HepG2 (cell line): ENCODE results near the gene LYRM2. TPM values are rescaled to one million over a fixed set of nuclear protein-coding genes. Genes with fewer than 3 reads are reported as not detected.

ENCODE experiments used
- ATAC-seq: fragments of 200-7000 bp; cut with Tn5 transposase; 3 replicates; pipeline ENCODE4 v1.9.1; 2020; ENCODE audit warnings: mild to moderate bottlenecking, moderate library complexity
- BruUV-seq: library from RNA; stranded (reverse); fragments of 400-500 nt; replicated peaks from 2 replicates; lab custom pipeline; 2021; lab: Mats Ljungman, UMichigan
- CTCF ChIA-PET: fragments of 300-600 bp; formaldehyde crosslinking; extraction: SDS; loops from one replicate; lab custom pipeline; 2021; ENCODE audit warnings: low total read pairs, inconsistent platforms, low intra/inter-chr PET ratio; lab: Yijun Ruan, JAX
- POLR2A ChIA-PET: fragments of 350-600 bp; sonication (Branson Sonifier 250); formaldehyde crosslinking; loops from one replicate; lab custom pipeline; 2020; ENCODE audit warnings: antibody characterized with exemption, inconsistent platforms; lab: Yijun Ruan, JAX
- DNase-seq: peaks from one replicate; pipeline ENCODE4 v3.0.0-alpha.2; 2015; ENCODE audit warnings: low spot score
- FAIRE-seq: peaks from 3 replicates; lab custom pipeline; 2011; peaks lifted over from hg19 to GRCh38; lab: Jason Lieb, UNC
- H2AFZ ChIP-seq: one replicate; pipeline ENCODE4 v1.6.1; 2011; ENCODE audit warnings: low read length, inconsistent platforms
- H3K27ac ChIP-seq: fragments of 300-600 bp; 3 replicates; pipeline ENCODE4 v1.8.0; 2011; ENCODE audit warnings: mixed run types, mild to moderate bottlenecking, mixed read lengths, low read length, inconsistent platforms; ENCODE audit not compliant: insufficient read depth; ENCODE audit errors: extremely low read length
- H3K27me3 ChIP-seq, 2 experiments: fragments of 200-600 bp in 1 of 2; 2 replicates in 1 of 2; 3 replicates in 1 of 2; pipeline versions ENCODE4 v1.6.0 to v1.8.0; 2011; ENCODE audit warnings: low read length in 2 of 2, mild to moderate bottlenecking in 2 of 2, moderate library complexity in 2 of 2, inconsistent platforms in 1 of 2; ENCODE audit not compliant: insufficient read depth in 2 of 2, control insufficient read depth in 1 of 2
- H3K36me3 ChIP-seq, 2 experiments: fragments of 200-600 bp in 1 of 2; replicated peaks in 1 of 2; 2 replicates in 1 of 2; 3 replicates in 1 of 2; pipeline versions ENCODE4 v1.5.1 to v1.8.0; 2011; ENCODE audit warnings: low read length in 2 of 2, inconsistent platforms in 1 of 2; ENCODE audit not compliant: insufficient read depth in 2 of 2, control insufficient read depth in 1 of 2
- H3K4me1 ChIP-seq: 2 replicates; pipeline ENCODE4 v1.5.1; 2012; ENCODE audit warnings: low read length, inconsistent platforms; ENCODE audit not compliant: insufficient read depth
- H3K4me2 ChIP-seq: 2 replicates; pipeline ENCODE4 v1.6.0; 2011; ENCODE audit warnings: low read depth, low read length, inconsistent platforms
- H3K4me3 ChIP-seq, 3 experiments: fragments of 200-600 bp in 1 of 3; sonication (generic), shearing (Covaris generic) in 1 of 3; replicated peaks in 1 of 3; 2 replicates each; pipeline ENCODE4 v1.5.1; 2011 to 2016; ENCODE audit warnings: low read length in 3 of 3, inconsistent platforms in 2 of 3, low read depth in 2 of 3, mild to moderate bottlenecking in 2 of 3, control low read depth in 1 of 3, mixed read lengths in 1 of 3; ENCODE audit not compliant: insufficient read depth in 1 of 3
- H3K79me2 ChIP-seq: one replicate; pipeline ENCODE4 v1.6.1; 2011; ENCODE audit warnings: low read length, inconsistent platforms; ENCODE audit not compliant: insufficient read depth
- H3K9ac ChIP-seq: 2 replicates; pipeline ENCODE4 v1.6.0; 2011; ENCODE audit warnings: mild to moderate bottlenecking, low read depth, low read length, inconsistent platforms; ENCODE audit not compliant: insufficient read depth
- H3K9me3 ChIP-seq: 2 replicates; pipeline ENCODE4 v1.5.1; 2012; ENCODE audit warnings: mild to moderate bottlenecking, low read length
- H4K20me1 ChIP-seq: 2 replicates; pipeline ENCODE4 v1.6.0; 2011; ENCODE audit warnings: inconsistent platforms, mild to moderate bottlenecking, low read length, moderate library complexity; ENCODE audit not compliant: insufficient read depth
- HNRNPLL ChIP-seq: fragments of 200-400 bp; formaldehyde crosslinking; IDR thresholded peaks from 2 replicates; pipeline ENCODE4 v1.6.1; 2017; ENCODE audit warnings: mild to moderate bottlenecking, low read depth, low read length; ENCODE audit not compliant: poor library complexity, severe bottlenecking
- KDM6A ChIP-seq: IDR thresholded peaks from 2 replicates; pipeline ENCODE4 v1.6.1; 2016; ENCODE audit warnings: low read depth
- PRDM10 ChIP-seq: sonication (generic); formaldehyde crosslinking; IDR thresholded peaks from 2 replicates; pipeline ENCODE4 v1.4.0; 2020; ENCODE audit warnings: low read depth, missing genetic modification reagents
- RERE ChIP-seq: IDR thresholded peaks from 2 replicates; pipeline ENCODE4 v1.6.1; 2016; ENCODE audit warnings: low read depth, missing genetic modification reagents, missing compliant biosample characterization
- ZNF687 ChIP-seq: sonication (generic); formaldehyde crosslinking; IDR thresholded peaks from 2 replicates; pipeline ENCODE4 v1.5.1; 2020; ENCODE audit warnings: mild to moderate bottlenecking, missing genetic modification reagents, moderate library complexity
- ZNF691 ChIP-seq: sonication (generic); formaldehyde crosslinking; IDR thresholded peaks from 2 replicates; pipeline ENCODE4 v1.4.0; 2020; ENCODE audit warnings: missing genetic modification reagents, low read depth, mild to moderate bottlenecking, borderline replicate concordance
- WGBS: methylation state at CpG from one replicate; pipeline ENCODE4 v1.1.6; 2017; ENCODE audit warnings: low lambda C conversion rate; 5-methylcytosine and 5-hydroxymethylcytosine counted together
- in situ Hi-C: cut with HindIII; loops from 2 replicates; pipeline ENCODE4 v1.10.0; 2017; ENCODE audit warnings: low pct_unique_long_range_greater_than_20kb; ENCODE audit not compliant: extremely low pct_ligation_motif_present
- intact Hi-C: fragments of 100-400 bp; cut with micrococcal nuclease; formaldehyde crosslinking; loops from one replicate; pipeline ENCODE4 v1.10.0; 2022; ENCODE audit not compliant: unreplicated experiment
- polyA plus RNA-seq, 8 experiments: library from polyadenylated mRNA; depleted of rRNA in 3 of 8; stranded (reverse) in 7 of 8; unstranded in 1 of 8; fragments of >200 nt; fragmentation: Illumina TruSeq in 4 of 8; extraction: Trizol in 4 of 8; gene quantifications; 2 replicates each; pipeline versions ENCODE4 v1.2.1 to v1.2.3, GENCODE V29; 2011 to 2016; ENCODE audit warnings: low read depth in 4 of 8, missing spikeins in 1 of 8, mixed read lengths in 1 of 8; ENCODE audit not compliant: insufficient read depth in 1 of 8
- total RNA-seq, 5 experiments: library from RNA; depleted of rRNA; stranded (reverse); fragments of >200 nt; fragmentation: Illumina TruSeq; extraction: Trizol; gene quantifications; 2 replicates each; pipeline ENCODE4 v1.2.3, GENCODE V29; 2016; ENCODE audit warnings: low read depth in 1 of 5

The LYRM2 gene
- total and polyA plus RNA-seq, 2 of the 13 experiments (the other 11 are each of a cell fraction or from before 2014, with no cell fraction given): 17.8 to 32.6 TPM

GRCh38 chr6:89564752-89565427 lies 73.7 kb downstream of the LYRM2 start (continued):
- TF ChIP-seq RERE (CRISPR knock-in tag) (no peak), HNRNPLL (no peak), ZNF691 (no peak), KDM6A (CRISPR knock-in tag) (no peak)

GRCh38 chr6:89563866-89564265 lies 74.7 kb downstream of the LYRM2 start:
- no peaks in the 10 kb centered on the region for H3K79me2 ChIP-seq
- intact Hi-C loops (no loop called here), in situ Hi-C loops (no loop called here)
- H4K20me1 ChIP-seq: 0 out of 2 replicates have a peak, but pooled peaks cover 2% of the 10 kb centered on the region
- BruUV-seq: no TSS peak
- 88% methylated on average over 1 of the region's 1 CpG for WGBS
- POLR2A ChIA-PET: no interaction called here
- H3K27me3 ChIP-seq: peaks cover 0 to 39% of the 10 kb centered on the region in 2 experiments; a peak in 3 of 5 replicates
- no peak overlapping the region for H3K4me2 ChIP-seq
- no peaks in the 10 kb centered on the region for H3K36me3 ChIP-seq
- H3K9me3 ChIP-seq: no peaks in the 10 kb centered on the region
- peaks cover 42% of the 10 kb centered on the region for H3K4me1 ChIP-seq
- H3K4me3 ChIP-seq: no peak overlapping the region
- DNase-seq (no peak), ATAC-seq (no peak), FAIRE-seq (no peak)
- H3K9ac ChIP-seq: no peak overlapping the region
- no peak overlapping the region for H3K27ac ChIP-seq
- H2AFZ ChIP-seq: no peak overlapping the region
- CTCF ChIA-PET: no interaction called here
- TF ChIP-seq ZNF687 (CRISPR knock-in tag) (no peak), PRDM10 (no peak)
